HL-60 (cell line): ENCODE results near the gene UNC80.

Experiments used
- DNase-seq, 2 experiments: peaks; one replicate each; pipeline ENCODE4 v3.0.0-alpha.2; 2010 to 2020; ENCODE audit warnings: low read depth in 1 of 2, low spot score in 1 of 2
- H3K27ac ChIP-seq: fragments of 250-450 bp; sonication (Bioruptor Pico); replicated peaks from 2 replicates; pipeline ENCODE4 v1.5.1; 2020; ENCODE audit warnings: mild to moderate bottlenecking, moderate library complexity
- H3K27me3 ChIP-seq: fragments of 250-450 bp; sonication (Bioruptor Pico); 2 replicates; pipeline ENCODE4 v1.5.1; 2021; ENCODE audit warnings: mild to moderate bottlenecking, moderate library complexity; ENCODE audit not compliant: insufficient read depth, poor library complexity, severe bottlenecking
- H3K4me3 ChIP-seq: replicated peaks from 2 replicates; pipeline ENCODE4 v1.5.1; 2011; ENCODE audit warnings: mild to moderate bottlenecking, control low read depth, low read length; ENCODE audit not compliant: insufficient read depth
- GABPA ChIP-seq: IDR thresholded peaks from 2 replicates; pipeline ENCODE4 v1.6.1; 2012; ENCODE audit warnings: low read depth
- POLR2AphosphoS5 ChIP-seq: IDR thresholded peaks from 2 replicates; pipeline ENCODE4 v1.6.1; 2012; ENCODE audit warnings: low read depth
- SPI1 ChIP-seq: IDR thresholded peaks from 2 replicates; pipeline ENCODE4 v1.6.1; 2012; ENCODE audit warnings: low read depth, mild to moderate bottlenecking, borderline replicate concordance
- TF ChIP-seq, protein P1 (sequence below): IDR thresholded peaks from one replicate; pipeline ENCODE4 v1.5.1; 2011; ENCODE audit warnings: low read length, control low read depth, inconsistent platforms; ENCODE audit not compliant: insufficient read depth
- TF ChIP-seq, protein P2 (sequence below): IDR thresholded peaks from 2 replicates; pipeline ENCODE4 v1.6.1; 2012; ENCODE audit warnings: low read depth; ENCODE audit not compliant: insufficient replicate concordance

The UNC80 gene

DNA sequence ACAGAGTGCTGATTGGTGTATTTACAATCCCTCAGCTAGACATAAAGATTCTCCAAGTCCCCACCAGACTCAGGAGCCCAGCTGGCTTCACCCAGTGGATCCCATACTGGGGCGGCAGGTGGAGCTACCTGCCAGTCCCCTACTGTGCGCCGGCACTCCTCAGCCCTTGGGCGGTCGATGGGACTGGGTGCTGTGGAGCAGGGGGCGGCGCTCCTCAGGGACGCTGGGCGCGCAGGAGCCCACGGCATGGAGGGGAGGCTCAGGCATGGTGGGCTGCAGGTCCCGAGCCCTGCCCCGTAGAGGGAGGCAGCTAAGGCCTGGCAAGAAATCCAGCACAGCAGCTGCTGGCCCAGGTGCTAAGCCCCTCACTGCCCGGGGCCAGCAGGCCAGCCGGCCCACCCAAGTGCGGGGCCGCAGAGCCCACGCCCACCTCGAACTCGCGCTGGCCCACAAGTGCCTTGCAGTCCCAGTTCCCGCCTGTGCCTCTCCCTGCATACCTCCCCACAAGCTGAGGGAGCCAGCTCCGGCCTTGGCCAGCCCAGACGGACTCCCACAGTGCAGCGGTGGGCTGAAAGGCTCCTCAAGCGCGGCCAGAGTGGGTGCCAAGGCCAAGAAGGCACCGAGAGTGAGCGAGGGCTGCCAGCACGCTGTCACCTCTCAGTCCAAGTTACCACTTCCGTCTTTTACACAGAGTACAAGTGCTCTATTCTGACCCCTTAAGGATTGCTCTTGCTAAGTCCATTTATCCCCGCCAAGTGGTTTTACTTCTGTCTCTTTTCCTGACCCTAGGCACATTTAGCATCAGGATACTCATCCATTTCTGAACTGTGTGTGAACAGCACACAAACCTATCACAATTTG is 229.1 kb downstream of the UNC80 start:
- TF ChIP-seq POLR2AphosphoS5 (peak; percentile 84), GABPA (no peak), SPI1 (peak; percentile 94)
- TF ChIP-seq, protein P1, sequence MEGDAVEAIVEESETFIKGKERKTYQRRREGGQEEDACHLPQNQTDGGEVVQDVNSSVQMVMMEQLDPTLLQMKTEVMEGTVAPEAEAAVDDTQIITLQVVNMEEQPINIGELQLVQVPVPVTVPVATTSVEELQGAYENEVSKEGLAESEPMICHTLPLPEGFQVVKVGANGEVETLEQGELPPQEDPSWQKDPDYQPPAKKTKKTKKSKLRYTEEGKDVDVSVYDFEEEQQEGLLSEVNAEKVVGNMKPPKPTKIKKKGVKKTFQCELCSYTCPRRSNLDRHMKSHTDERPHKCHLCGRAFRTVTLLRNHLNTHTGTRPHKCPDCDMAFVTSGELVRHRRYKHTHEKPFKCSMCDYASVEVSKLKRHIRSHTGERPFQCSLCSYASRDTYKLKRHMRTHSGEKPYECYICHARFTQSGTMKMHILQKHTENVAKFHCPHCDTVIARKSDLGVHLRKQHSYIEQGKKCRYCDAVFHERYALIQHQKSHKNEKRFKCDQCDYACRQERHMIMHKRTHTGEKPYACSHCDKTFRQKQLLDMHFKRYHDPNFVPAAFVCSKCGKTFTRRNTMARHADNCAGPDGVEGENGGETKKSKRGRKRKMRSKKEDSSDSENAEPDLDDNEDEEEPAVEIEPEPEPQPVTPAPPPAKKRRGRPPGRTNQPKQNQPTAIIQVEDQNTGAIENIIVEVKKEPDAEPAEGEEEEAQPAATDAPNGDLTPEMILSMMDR: peak; percentile 35
- TF ChIP-seq, protein P2, sequence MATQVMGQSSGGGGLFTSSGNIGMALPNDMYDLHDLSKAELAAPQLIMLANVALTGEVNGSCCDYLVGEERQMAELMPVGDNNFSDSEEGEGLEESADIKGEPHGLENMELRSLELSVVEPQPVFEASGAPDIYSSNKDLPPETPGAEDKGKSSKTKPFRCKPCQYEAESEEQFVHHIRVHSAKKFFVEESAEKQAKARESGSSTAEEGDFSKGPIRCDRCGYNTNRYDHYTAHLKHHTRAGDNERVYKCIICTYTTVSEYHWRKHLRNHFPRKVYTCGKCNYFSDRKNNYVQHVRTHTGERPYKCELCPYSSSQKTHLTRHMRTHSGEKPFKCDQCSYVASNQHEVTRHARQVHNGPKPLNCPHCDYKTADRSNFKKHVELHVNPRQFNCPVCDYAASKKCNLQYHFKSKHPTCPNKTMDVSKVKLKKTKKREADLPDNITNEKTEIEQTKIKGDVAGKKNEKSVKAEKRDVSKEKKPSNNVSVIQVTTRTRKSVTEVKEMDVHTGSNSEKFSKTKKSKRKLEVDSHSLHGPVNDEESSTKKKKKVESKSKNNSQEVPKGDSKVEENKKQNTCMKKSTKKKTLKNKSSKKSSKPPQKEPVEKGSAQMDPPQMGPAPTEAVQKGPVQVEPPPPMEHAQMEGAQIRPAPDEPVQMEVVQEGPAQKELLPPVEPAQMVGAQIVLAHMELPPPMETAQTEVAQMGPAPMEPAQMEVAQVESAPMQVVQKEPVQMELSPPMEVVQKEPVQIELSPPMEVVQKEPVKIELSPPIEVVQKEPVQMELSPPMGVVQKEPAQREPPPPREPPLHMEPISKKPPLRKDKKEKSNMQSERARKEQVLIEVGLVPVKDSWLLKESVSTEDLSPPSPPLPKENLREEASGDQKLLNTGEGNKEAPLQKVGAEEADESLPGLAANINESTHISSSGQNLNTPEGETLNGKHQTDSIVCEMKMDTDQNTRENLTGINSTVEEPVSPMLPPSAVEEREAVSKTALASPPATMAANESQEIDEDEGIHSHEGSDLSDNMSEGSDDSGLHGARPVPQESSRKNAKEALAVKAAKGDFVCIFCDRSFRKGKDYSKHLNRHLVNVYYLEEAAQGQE: no peak
- peak in 1 of 2 experiments; percentile 73 for DNase-seq

DNA sequence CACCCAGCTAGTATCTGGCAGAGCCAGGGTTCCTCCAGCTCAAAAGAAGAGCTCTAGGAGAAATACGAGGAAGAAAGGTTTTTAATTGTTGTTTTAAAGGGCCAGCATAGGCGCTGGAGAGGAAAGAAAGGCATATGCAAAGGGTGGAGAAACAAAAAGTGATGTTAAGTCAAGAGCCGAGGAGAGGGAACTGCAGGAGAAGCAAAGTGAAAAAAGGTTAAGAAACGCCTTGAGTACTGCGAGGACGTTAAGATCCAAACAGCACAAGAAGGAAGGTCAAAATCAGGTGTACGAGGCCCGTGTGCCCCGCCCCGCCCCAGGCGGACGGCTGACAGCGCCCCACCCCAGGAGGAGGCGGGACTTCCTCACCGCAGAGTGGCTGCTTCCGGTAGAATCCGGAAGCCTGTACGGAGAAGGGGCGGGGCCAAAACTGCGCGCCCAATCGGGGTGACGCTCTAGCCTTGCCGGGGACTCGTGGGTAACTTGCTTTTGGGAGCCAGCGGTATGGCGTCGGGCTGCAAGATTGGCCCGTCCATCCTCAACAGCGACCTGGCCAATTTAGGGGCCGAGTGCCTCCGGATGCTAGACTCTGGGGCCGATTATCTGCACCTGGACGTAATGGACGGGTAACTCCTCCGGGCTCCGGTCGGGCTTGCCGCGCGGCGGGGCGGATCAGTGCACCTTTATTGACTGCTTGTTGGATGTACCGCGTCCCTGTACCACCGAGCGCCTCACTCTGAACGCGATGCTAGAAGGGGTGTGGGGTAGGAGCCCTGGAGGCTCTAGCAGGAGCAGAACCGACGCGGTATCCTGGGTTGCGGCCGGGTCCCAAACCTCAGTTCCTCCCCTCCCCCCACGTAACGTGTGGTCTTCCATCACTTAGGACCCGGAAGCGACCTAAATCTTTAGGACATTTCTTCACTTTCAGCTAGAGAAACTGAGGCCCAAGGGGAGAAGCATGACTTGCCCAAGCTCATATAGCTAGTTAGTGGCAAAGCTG is 230.8 kb downstream of the UNC80 start, which contains the start of gene RPE:
RPE (plus strand) TSS at position 481 of the 1,000 bp plus-strand sequence; CDS start at position 505, 24 bp downstream.
- DNase-seq: peak; percentile 79 to 97
- H3K4me3 ChIP-seq: peak within 1 kb of the TSS; percentile 70
- TF ChIP-seq GABPA: peak; percentile 93
- TF ChIP-seq, protein P1: no peak
- TF ChIP-seq POLR2AphosphoS5: peak; percentile 74
- TF ChIP-seq SPI1: peak; percentile 80; the same call in 1 of the 2 replicates
- H3K27me3 ChIP-seq: no peaks in the 10 kb centered on the region
- H3K27ac ChIP-seq: peak within 1 kb of the TSS; percentile 95

More for the DNA sequence above, 229.1 kb downstream of the UNC80 start:
- peak overlapping the region; percentile 95 for H3K27ac ChIP-seq
- H3K4me3 ChIP-seq: peak overlapping the region; percentile 43
- H3K27me3 ChIP-seq: no peaks in the 10 kb centered on the region

DNA sequence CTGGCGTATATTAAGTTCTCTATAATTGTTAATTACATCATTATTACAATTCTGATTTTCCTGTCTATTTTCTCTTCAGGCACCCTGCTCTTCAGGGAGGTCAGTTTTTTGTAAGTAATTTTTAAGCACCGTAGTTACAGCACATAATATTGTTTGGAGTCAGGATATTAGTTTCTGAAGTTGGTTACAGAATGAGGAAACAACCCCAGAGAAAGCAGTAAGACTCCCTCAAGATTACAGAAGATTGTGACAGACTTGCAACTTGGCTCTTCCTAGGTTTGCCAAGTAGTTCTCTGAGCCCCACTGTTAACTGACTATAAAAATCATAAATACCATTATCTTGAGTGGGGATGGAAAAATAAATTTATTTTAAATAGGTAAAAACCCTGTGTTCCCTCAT is 231.7 kb downstream of the UNC80 start:
- Histone ChIP-seq H3K27ac (peak overlapping the region; percentile 95), H3K27me3 (no peaks in the 10 kb centered on the region), H3K4me3 (peak overlapping the region; percentile 70)
- TF ChIP-seq SPI1 (no peak), GABPA (no peak), POLR2AphosphoS5 (no peak)
- TF ChIP-seq, protein P2: no peak
- TF ChIP-seq, protein P1: no peak
- DNase-seq: peak in 1 of 2 experiments; percentile 63
